Posterior vena cava (tissue), 2 donors: ENCODE data around the gene DPY19L1. TPM values are rescaled to one million over a fixed set of nuclear protein-coding genes. Genes with fewer than 3 reads are reported as not detected.
"Not testable (repeated sequence)": the region's sequence is repeated elsewhere in the genome, so short reads cannot be mapped to it uniquely, and the experiment has no call there.

Source experiments
- DNase-seq: peaks from one replicate; pipeline ENCODE4 v3.0.0-alpha.2; 2020; ENCODE audit warnings: low spot score
- intact Hi-C, 2 donors: fragments of 100-400 bp; cut with DNase I; formaldehyde crosslinking; loops; one replicate each; pipeline versions ENCODE4 v1.14.1 to v1.14.2; 2022 to 2023
- microRNA-seq, 2 donors: library from miRNA; unstranded; fragments of <30 nt; microRNA quantifications; one replicate each; pipeline ENCODE4 v1.2.0, GENCODE V29; 2020 to 2021; ENCODE audit warnings: borderline microRNAs expressed in 2 of 2
- total RNA-seq, 2 donors: library from RNA; stranded (reverse); fragmentation: NEBNext Ultra II Directional; extraction: Animal tissue kit (Norgen Biotek cat#: 25700); gene quantifications; one replicate each; pipeline ENCODE4 v1.2.1, GENCODE V29; 2021
- donor health status: DM: yes; HTN: yes; CAD: no.
- donor health status: DM: yes; HTN: yes; CAD: no.

Gene DPY19L1
- total RNA-seq, 2 donors from 2014 or later: 31.0 to 34.4 TPM

DNA sequence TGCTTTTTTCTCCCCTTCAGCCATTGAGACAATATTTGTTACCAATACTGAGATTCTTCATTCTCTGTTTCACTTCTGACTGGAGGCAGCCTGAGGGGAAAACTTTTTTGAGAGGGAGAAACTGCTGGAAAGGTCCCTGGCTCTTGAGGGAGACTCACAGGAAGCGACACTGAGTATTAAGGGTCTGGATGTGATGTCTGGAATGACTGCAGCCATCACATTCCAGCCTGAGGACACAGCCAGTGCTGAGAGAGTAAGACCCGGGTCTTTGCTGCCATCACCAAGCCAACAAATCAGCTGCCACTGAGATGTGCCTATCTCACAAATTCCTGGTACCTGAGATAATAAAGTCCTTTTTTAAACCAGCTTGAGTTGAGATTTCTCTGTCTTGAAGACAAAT, 157.4 kb downstream of the DPY19L1 start:
- no peak for DNase-seq
- intact Hi-C loops: no loop called here

DNA sequence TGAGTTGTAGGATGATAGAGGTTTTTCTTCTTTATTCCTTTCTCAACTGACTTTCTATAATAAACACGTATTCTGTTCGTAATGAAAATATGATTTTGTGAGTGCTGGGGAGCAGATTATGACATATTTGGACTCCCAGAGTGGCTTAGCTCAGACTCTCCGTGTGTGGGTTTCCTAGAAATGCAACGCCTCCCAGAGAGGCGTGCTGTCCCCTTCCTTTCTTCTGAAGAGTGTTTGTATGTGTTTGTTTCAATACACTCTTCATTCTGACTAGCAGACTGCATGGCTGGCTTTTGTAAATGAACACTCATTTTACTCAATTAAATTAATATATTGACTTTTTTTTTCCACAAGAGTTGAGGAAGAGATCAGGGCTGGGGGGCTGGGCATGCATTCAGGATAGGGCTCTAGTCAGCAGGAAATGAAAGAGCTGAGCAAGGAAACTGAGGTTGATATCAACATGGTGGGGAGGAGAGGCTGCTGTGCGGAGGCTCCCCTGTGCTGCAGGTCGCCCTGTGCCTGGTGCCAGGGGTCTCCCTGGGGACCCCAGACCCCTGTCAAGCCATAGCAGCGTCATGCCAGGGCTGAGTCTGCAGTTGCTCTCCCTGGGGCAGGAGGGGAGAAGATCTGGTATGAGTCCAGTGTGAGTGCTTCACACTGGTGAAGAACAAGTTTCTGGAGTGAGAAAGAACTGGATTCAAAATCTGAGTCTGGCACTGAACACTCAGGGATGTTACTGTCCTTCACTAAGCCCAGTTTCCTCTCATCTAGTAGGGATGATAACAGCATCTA, 158.1 kb downstream of the DPY19L1 start:
- intact Hi-C loops, DNase-seq: not testable (repeated sequence)

Small RNA genes lying within 50 kb of the gene (microRNA-seq; reads per million reads assigned to microRNA genes)
- 0.26 to 0.32 reads per million in 2 donors for gene MIR548N

Other genes starting within 250 kb of the DPY19L1 start
- not detected for gene TBX20, start 216.6 kb upstream of the DPY19L1 start, total RNA-seq